GM23338 (cell line): ENCODE data around the gene KCNB1. TPM values are rescaled to one million over a fixed set of nuclear protein-coding genes. Genes with fewer than 3 reads are reported as not detected.

Source experiments
- ATAC-seq: fragments of 200-7000 bp; cut with Tn5 transposase; 3 replicates; pipeline ENCODE4 v1.9.1; 2020
- DNase-seq: peaks from one replicate; pipeline ENCODE4 v3.0.0-alpha.2; 2015; ENCODE audit warnings: low spot score
- H2AFZ ChIP-seq: fragments of 200-600 bp; sonication (generic); 2 replicates; pipeline ENCODE4 v1.8.0; 2016; ENCODE audit warnings: antibody characterized with exemption, mild to moderate bottlenecking, moderate library complexity
- H3F3A ChIP-seq: fragments of 200-600 bp; sonication (generic); replicated peaks from 2 replicates; pipeline ENCODE4 v1.8.0; 2017; ENCODE audit warnings: antibody characterized with exemption, mixed run types, low read depth
- H3K27ac ChIP-seq: fragments of 200-600 bp; sonication (generic); 2 replicates; pipeline ENCODE4 v1.6.1; 2016; ENCODE audit warnings: low read depth
- H3K27me3 ChIP-seq: fragments of 200-600 bp; sonication (generic); 2 replicates; pipeline ENCODE4 v1.8.0; 2016; ENCODE audit warnings: mild to moderate bottlenecking, mixed run types, moderate library complexity; ENCODE audit not compliant: insufficient read depth
- H3K36me3 ChIP-seq: fragments of 200-600 bp; sonication (generic); 2 replicates; pipeline ENCODE4 v1.8.0; 2016; ENCODE audit warnings: mild to moderate bottlenecking; ENCODE audit not compliant: insufficient read depth
- H3K4me1 ChIP-seq: fragments of 200-600 bp; sonication (generic); 2 replicates; pipeline ENCODE4 v1.8.0; 2016; ENCODE audit warnings: mild to moderate bottlenecking, moderate library complexity; ENCODE audit not compliant: insufficient read depth
- H3K4me2 ChIP-seq: fragments of 200-600 bp; sonication (generic); 2 replicates; pipeline ENCODE4 v1.7.1; 2017; ENCODE audit warnings: mixed run types
- H3K4me3 ChIP-seq: fragments of 200-600 bp; sonication (generic); 2 replicates; pipeline ENCODE4 v1.6.1; 2016; ENCODE audit warnings: mixed run types
- H3K79me2 ChIP-seq: fragments of 200-600 bp; sonication (generic); replicated peaks from 2 replicates; pipeline ENCODE4 v1.8.0; 2017; ENCODE audit warnings: mild to moderate bottlenecking; ENCODE audit not compliant: insufficient read depth
- H3K9me2 ChIP-seq: fragments of 200-600 bp; sonication (generic); 2 replicates; pipeline ENCODE4 v1.8.0; 2017; ENCODE audit not compliant: insufficient read depth
- H4K20me1 ChIP-seq: fragments of 200-600 bp; sonication (generic); replicated peaks from 2 replicates; pipeline ENCODE4 v1.8.0; 2017; ENCODE audit warnings: mild to moderate bottlenecking; ENCODE audit not compliant: insufficient read depth
- H3K27ac Mint-ChIP-seq: 2 replicates; pipeline ENCODE4 v1.8.0; 2020; ENCODE audit warnings: inconsistent platforms, mild to moderate bottlenecking, moderate library complexity, mixed read lengths
- H3K27me3 Mint-ChIP-seq: 3 replicates; pipeline ENCODE4 v1.8.0; 2022; ENCODE audit warnings: low read depth, mild to moderate bottlenecking, moderate library complexity, mixed read lengths, inconsistent platforms; ENCODE audit not compliant: insufficient read depth, poor library complexity
- H3K36me3 Mint-ChIP-seq: 3 replicates; pipeline ENCODE4 v1.8.0; 2021; ENCODE audit warnings: low read depth, mild to moderate bottlenecking, inconsistent platforms, moderate library complexity, mixed read lengths
- H3K4me1 Mint-ChIP-seq: 3 replicates; pipeline ENCODE4 v1.8.0; 2020; ENCODE audit warnings: mild to moderate bottlenecking, inconsistent platforms, mixed read lengths
- H3K4me3 Mint-ChIP-seq: 3 replicates; pipeline ENCODE4 v1.8.0; 2021; ENCODE audit warnings: moderate library complexity, mild to moderate bottlenecking, inconsistent platforms, mixed read lengths
- H3K9me3 Mint-ChIP-seq: 3 replicates; pipeline ENCODE4 v1.8.0; 2020; ENCODE audit warnings: moderate library complexity, mild to moderate bottlenecking, inconsistent platforms, mixed read lengths
- CREB1 ChIP-seq: fragments of 250-450 bp; sonication (Bioruptor Pico); IDR thresholded peaks from 2 replicates; pipeline ENCODE4 v1.5.0; 2020; ENCODE audit warnings: low read depth, mild to moderate bottlenecking, moderate library complexity
- ETS1 ChIP-seq: IDR thresholded peaks from 2 replicates; pipeline ENCODE4 v1.6.1; 2016; ENCODE audit warnings: antibody characterized with exemption
- EZH2phosphoT487 ChIP-seq: fragments of 200-600 bp; sonication (generic); IDR thresholded peaks from one replicate; pipeline ENCODE4 v1.8.1; 2018; ENCODE audit warnings: antibody characterized with exemption; ENCODE audit not compliant: unreplicated experiment
- JUNB ChIP-seq: IDR thresholded peaks from one replicate; pipeline ENCODE4 v1.6.1; 2016; ENCODE audit warnings: antibody characterized with exemption; ENCODE audit not compliant: unreplicated experiment
- NANOG ChIP-seq: IDR thresholded peaks from 2 replicates; pipeline ENCODE4 v1.6.1; 2016; ENCODE audit warnings: antibody characterized with exemption, borderline replicate concordance
- POLR2AphosphoS5 ChIP-seq: IDR thresholded peaks from 2 replicates; pipeline ENCODE4 v1.6.1; 2016; ENCODE audit warnings: antibody characterized with exemption, low read depth
- REST ChIP-seq: IDR thresholded peaks from one replicate; pipeline ENCODE4 v1.6.1; 2018; ENCODE audit warnings: antibody characterized with exemption; ENCODE audit not compliant: unreplicated experiment
- STAT1 ChIP-seq: IDR thresholded peaks from one replicate; pipeline ENCODE4 v1.6.1; 2016; ENCODE audit warnings: antibody characterized with exemption; ENCODE audit not compliant: unreplicated experiment
- ZNF114 ChIP-seq: fragments of 250-450 bp; sonication (Bioruptor Pico); IDR thresholded peaks from 2 replicates; pipeline ENCODE4 v1.5.0; 2020; ENCODE audit warnings: mild to moderate bottlenecking, moderate library complexity
- ZNF462 ChIP-seq: fragments of 250-450 bp; sonication (Bioruptor Pico); IDR thresholded peaks from 2 replicates; pipeline ENCODE4 v1.5.0; 2020; ENCODE audit warnings: mild to moderate bottlenecking, moderate library complexity
- polyA plus RNA-seq: library from polyadenylated mRNA; unstranded; fragments of >200 nt; fragmentation: Nextera tagmentation; extraction: Ambion mirVana; gene quantifications from 2 replicates; pipeline ENCODE4 v1.2.1, GENCODE V29; 2016
- total RNA-seq: library from RNA; depleted of rRNA; stranded (reverse); fragments of >200 nt; shearing (Covaris generic); gene quantifications from 2 replicates; pipeline ENCODE4 v1.2.3, GENCODE V29; 2014

The KCNB1 gene
- total and polyA plus RNA-seq, 2 experiments from 2014 or later, result 0.28 to 0.29 TPM

GRCh38 chr20:49510562-49511122 is 28.2 kb upstream of the KCNB1 start:
- Mint-ChIP-seq H3K4me3 (no peak overlapping the region), H3K4me1 (peaks cover 5% of the 10 kb centered on the region), H3K36me3 (peaks cover 8% of the 10 kb centered on the region), H3K9me3 (no peaks in the 10 kb centered on the region), H3K27ac (0 out of 2 replicates have a peak overlapping the region, but pooled peaks have one; percentile 31), H3K27me3 (no peaks in the 10 kb centered on the region)
- Histone ChIP-seq H3K36me3 (no peaks in the 10 kb centered on the region), H3K9me2 (0 out of 2 replicates have a peak, but pooled peaks cover 6% of the 10 kb centered on the region), H2AFZ (no peak overlapping the region), H3K4me2 (no peak overlapping the region), H3K4me3 (no peak overlapping the region), H3F3A (no peaks in the 10 kb centered on the region), H3K27me3 (no peaks in the 10 kb centered on the region), H4K20me1 (no peaks in the 10 kb centered on the region), H3K27ac (no peak overlapping the region), H3K4me1 (no peaks in the 10 kb centered on the region), H3K79me2 (no peaks in the 10 kb centered on the region)
- DNase-seq, result no peak
- TF ChIP-seq STAT1, result no peak
- no peak for ATAC-seq

- peak overlapping the region; percentile 91 for H3K27ac Mint-ChIP-seq
- TF ChIP-seq ZNF462 (CRISPR knock-in tag) (no peak), POLR2AphosphoS5 (no peak), CREB1 (peak; percentile 45; the same call in 1 of the 2 replicates), JUNB (no peak), EZH2phosphoT487 (no peak), ZNF114 (CRISPR knock-in tag) (no peak), REST (no peak), NANOG (no peak), ETS1 (no peak)
Measured at GRCh38 chr20:49508435-49509199, 26.1 kb upstream of the KCNB1 start.

More at GRCh38 chr20:49508435-49509199, 26.1 kb upstream of the KCNB1 start:
- H3K9me2 ChIP-seq, result 0 out of 2 replicates have a peak, but pooled peaks cover 6% of the 10 kb centered on the region
- H2AFZ ChIP-seq, result no peak overlapping the region
- peaks cover 4% of the 10 kb centered on the region for H3K4me1 ChIP-seq
- no peak overlapping the region for H3K4me2 ChIP-seq
- Mint-ChIP-seq H3K36me3 (peaks cover 3% of the 10 kb centered on the region), H3K4me1 (peaks cover 5% of the 10 kb centered on the region), H3K27me3 (no peaks in the 10 kb centered on the region), H3K4me3 (no peak overlapping the region), H3K9me3 (no peaks in the 10 kb centered on the region)
- no peaks in the 10 kb centered on the region for H4K20me1 ChIP-seq
- H3K36me3 ChIP-seq, result no peaks in the 10 kb centered on the region
- H3K79me2 ChIP-seq, result no peaks in the 10 kb centered on the region
- H3K4me3 ChIP-seq, result no peak overlapping the region
- H3K27ac ChIP-seq, result no peak overlapping the region
- H3F3A ChIP-seq, result no peaks in the 10 kb centered on the region; the same call in 1 of the 2 replicates
- no peaks in the 10 kb centered on the region for H3K27me3 ChIP-seq
- ATAC-seq (peak; percentile 61), DNase-seq (peak; percentile 77)
